22Rv1 (cell line): ENCODE data around the gene IP6K3.

Experiments
- H3K27ac ChIP-seq: fragments of 450-650 bp; 2 replicates; pipeline ENCODE4 v1.5.1; 2017
- CTCF ChIP-seq: fragments of 450-650 bp; IDR thresholded peaks from 2 replicates; pipeline ENCODE4 v1.5.1; 2017; ENCODE audit warnings: mild to moderate bottlenecking
- ZFX ChIP-seq: fragments of 450-650 bp; IDR thresholded peaks from 2 replicates; pipeline ENCODE4 v1.6.1; 2017; ENCODE audit warnings: antibody characterized with exemption, borderline replicate concordance

Gene IP6K3

DNA sequence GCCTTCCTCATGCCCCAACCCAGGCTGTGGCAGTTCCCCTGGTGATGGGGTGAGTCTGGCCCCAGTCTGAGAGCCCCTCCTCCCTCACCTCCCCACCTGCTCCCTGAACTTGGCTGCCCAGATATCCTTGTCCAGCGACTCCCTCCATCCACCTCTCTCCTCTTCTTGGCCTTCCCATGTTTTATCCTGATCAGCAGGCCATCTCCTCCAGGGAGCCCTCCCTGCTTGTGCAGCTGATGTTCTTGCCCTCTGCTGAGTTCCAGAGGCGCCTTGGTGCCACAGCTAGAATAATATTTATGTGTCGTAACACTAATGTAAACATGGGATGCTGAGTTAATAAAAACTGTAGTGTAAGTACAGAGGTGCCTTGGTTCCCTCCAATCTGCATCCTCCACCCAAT is 10.4 kb upstream of the IP6K3 start:
- TF ChIP-seq CTCF (no peak), ZFX (no peak)
- H3K27ac ChIP-seq = peak overlapping the region; percentile 75; the same call in 1 of the 2 replicates

GRCh38 chr6:33756211-33756954 is 9.7 kb upstream of the IP6K3 start:
- H3K27ac ChIP-seq = no peak overlapping the region
- TF ChIP-seq ZFX (no peak), CTCF (no peak)

DNA sequence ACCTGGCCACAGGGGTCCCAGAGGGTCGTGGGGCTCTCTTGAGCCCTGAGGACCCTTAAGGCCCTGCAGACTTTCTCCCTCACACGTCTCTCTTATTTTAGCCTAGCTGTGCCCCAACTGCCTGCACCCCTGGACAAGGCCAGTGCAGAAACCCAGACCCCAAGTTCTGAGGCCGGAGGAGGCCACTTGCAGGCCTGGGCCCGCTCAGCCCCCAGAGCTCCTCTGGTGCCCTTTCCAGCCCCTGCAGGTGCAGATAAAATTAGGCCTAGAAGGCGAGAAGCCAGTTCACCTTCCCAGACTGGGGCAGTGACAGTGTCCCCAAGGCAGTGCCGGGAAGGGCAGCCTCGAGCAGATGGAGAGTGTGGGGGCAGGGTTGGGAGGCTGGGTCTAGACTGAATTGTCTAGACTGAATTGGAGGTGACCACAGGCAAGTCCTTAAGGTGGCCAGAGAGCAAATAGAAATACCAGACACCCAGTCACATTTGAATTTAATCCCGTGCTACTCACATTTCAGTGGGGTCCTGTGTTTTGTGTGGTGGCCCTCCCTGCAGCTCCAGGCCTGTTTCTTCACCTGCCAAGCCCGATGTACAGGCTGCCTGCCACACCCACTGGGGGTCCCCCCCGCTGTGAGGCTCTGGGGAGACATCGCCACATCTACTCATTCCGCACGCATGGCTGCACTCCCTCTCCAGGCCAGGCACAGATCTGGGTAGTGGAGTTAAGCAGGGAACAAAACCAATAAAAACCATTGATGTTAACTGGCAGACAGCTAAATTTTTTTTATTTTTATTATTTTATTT is 8.6 kb upstream of the IP6K3 start:
- no peak for TF ChIP-seq ZFX
- no peak for TF ChIP-seq CTCF
- no peak overlapping the region for H3K27ac ChIP-seq

GRCh38 chr6:33754222-33754621 is 7.5 kb upstream of the IP6K3 start:
- H3K27ac ChIP-seq = no peak overlapping the region
- TF ChIP-seq ZFX (no peak), CTCF (no peak)

DNA sequence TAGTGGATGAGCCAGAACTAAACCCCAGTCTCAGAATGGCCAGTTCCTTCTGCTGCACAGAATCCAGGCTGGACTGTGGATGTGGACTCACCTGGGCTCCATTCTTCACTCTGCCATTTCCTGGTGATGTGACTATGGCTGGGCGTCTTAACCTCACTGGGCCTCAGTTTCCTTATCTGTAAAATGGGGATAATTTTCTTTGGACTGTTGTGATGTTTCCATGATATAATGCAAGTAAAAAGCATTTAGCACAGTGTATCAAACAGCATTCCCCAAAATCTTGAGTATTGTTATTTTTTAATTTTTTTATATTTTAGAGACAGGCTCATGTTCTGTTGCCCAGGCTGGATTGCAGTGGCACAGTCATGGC is 5.9 kb upstream of the IP6K3 start:
- no peak overlapping the region; the same call in 1 of the 2 replicates for H3K27ac ChIP-seq
- TF ChIP-seq ZFX = no peak
- TF ChIP-seq CTCF = no peak

DNA sequence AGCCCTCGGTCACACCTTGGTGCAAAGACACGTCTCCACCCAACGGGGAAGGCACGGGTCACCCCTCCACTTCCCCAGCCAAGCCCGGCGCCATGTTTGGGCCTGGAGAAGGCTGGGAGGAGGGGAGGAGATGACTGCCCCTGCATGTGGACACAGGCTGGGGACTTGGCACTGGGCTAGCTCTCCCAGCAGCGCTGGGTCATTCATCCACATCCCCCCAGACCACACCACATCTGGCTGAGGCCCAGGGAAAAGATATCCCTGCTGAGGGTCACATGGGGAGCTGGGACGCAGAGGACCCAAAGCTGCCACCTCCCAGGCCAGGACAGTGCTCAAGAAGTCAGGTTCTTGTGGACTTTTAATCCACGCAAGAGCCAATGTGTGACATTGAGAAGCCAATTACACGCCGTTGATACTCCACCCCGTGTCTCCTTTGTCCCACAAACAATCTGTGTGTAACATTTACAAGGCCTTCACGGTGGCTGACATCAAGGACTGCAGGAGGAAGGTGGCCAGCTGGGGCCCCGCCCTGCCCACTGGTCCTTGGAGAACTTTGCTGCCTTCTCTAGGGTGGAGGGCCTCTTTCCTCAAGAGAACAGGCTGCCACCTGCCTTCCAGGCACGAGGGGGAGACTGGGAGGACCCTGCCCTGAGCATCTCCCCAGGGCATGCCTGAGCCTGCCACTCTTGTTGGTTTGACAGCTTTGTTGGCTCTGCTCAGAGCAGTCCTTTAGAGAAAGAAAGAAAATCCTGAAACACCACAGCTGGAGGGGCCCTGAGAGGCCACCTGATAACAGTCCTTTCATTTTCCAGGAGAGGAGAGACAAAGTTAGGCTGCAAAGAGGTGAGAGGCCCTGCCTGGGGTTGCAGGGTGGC is 5.3 kb upstream of the IP6K3 start:
- no peak for TF ChIP-seq CTCF
- no peak for TF ChIP-seq ZFX
- H3K27ac ChIP-seq = no peak overlapping the region; the same call in 1 of the 2 replicates
